ENCODE results near the gene USH1C.

GRCh38 chr11:17538731-17539130 is 5.5 kb downstream of the USH1C start:
- no peak for TF ChIP-seq CTCF (IDR thresholded peaks at IDR 0.05)
- no peak for TF ChIP-seq POLR2A (IDR thresholded peaks at IDR 0.05)

All from testis (tissue), 2 donors.